Measurements from ENCODE around the gene NFASC.

NFASC gene

DNA sequence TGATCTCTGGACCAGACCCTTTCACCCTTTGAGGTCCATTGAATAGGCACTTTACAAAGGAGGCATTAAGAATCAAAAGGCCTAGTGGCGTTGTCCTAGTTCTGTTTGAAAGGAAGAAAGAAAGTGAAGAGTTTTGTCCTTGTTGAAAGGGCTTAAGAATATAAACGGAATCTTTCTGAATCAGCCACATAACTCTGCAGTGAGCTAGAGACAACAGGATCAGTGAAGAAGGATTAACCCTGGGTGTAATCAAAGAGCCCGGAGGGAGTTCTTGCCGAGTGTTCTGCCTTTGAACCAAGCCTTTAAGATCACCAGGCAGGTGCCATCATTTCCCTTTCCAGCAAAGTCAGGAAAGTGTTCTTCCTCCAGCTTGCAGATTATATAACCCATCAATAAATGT, 117.5 kb downstream of the NFASC start:
- no peak for DNase-seq

DNA sequence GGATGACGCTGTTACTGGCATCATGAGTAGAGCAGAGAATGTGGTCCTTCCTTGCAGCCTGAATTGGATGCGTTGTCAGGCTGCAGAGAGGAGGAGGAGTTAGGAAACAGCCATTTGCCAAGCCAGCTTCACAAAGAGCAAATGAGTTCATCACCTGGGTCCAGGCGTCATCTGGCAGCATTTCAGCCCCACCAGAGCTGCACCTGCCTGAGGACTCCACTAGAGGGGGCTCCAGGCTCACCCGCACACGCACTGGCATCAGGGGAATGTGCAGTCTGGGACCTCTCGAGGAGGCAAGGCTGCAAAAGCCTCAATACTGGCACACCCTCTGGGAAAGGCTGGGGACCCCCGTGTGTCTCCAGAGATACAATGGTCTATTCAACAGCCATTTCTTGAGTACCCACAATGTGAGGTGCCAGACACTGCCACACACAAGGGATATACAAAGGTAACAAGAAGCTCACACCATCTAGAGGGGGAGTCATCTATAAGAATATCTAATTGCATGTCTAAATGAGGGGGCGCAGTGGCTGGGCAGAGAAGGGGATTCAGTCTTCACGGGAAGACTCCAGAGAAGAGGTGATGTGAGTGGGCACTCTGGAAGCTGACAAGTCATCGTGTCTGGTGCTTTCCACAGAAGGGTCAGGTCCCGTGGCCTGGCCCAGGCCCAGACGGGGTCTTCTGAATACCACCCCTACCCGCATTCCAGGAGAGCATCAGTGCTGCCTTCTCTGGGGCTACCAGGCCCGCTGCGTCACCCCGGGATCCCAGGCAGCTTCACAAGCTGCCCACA, 118.8 kb downstream of the NFASC start:
- DNase-seq: peak; percentile 82

DNA sequence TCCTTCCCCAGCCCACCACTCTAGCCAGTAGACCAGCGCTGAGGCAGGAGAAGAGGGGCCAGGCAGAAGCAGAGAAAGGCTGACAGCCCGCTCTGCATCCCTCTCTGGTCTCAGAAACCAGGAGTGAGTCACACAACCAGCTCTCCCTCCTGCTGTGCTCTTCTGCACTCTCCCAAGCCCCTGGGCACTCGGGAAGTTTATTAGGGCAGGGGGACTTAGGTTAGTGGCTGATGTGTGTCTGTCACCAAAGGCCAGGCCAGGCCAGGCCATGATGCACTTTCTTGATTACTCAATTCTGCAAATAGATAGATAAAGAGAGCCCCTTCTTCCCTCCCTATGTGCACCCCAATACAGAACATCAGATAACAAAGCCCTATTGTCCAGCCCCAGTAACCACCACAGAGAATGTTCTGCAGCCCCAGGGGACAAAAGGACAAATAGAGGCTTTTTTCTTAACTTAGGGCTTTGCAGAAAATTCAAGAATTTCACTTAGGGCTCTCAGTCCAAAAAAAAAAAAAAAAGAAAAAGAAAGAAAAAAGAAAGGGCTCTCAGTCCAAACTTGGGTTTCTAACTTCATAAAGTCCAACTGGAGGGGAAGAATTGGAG, 119.5 kb downstream of the NFASC start:
- DNase-seq: no peak

DNA sequence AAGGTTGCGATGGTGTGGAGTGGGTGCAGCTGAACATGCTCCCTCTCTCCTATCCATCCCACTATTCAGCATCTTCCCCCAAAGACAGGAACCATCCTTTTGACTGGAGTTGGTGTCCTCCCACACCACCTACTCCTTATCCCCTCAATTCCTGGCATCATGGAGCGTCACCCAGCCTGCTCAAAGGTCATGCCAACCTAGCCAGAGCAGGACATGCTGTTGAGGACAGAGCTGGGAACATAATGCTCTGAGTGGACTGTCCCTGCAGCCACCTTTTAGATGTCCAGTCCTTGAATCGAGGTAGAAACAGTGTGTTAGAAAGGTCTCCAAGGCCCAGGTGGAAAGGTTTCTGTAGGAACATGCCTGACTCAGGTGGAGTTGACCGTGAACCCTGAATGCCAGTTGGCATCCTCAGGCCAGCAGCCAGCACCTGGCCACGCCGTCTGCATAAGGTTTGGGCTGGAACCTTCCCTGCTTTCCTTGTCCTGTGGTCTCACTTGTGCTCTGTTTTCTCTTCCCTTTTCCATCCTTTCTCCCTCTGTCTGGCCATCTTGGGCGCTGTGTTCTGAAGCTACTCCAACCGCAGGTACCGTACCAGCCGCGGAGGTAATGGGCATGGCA, 120.2 kb downstream of the NFASC start:
- no peak for DNase-seq

DNA sequence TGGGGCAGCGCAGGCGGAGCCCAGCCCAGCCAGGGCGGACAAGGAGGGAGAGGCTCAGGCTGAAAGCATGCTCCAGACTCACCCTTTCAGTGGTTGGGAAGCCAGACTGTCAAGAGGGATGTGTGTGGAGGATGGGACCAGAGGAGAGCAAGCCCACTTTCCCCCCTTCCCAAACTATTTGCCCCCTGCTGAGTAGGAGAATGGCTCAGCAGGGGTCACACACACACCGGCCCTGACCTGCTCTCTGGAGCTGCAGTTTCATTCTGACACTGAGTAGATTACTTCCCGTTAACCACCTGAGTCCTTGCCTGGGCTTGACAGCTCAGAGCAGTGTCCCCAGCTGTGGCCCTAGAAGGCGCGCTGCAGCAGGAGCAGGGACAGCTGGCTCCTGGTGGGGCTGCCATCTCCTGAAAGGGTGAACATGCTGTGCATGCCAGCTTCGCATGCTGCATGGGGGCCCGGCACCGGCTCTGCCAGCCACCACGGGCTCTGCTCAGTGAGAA, 120.7 kb downstream of the NFASC start:
- DNase-seq: no peak

DNA sequence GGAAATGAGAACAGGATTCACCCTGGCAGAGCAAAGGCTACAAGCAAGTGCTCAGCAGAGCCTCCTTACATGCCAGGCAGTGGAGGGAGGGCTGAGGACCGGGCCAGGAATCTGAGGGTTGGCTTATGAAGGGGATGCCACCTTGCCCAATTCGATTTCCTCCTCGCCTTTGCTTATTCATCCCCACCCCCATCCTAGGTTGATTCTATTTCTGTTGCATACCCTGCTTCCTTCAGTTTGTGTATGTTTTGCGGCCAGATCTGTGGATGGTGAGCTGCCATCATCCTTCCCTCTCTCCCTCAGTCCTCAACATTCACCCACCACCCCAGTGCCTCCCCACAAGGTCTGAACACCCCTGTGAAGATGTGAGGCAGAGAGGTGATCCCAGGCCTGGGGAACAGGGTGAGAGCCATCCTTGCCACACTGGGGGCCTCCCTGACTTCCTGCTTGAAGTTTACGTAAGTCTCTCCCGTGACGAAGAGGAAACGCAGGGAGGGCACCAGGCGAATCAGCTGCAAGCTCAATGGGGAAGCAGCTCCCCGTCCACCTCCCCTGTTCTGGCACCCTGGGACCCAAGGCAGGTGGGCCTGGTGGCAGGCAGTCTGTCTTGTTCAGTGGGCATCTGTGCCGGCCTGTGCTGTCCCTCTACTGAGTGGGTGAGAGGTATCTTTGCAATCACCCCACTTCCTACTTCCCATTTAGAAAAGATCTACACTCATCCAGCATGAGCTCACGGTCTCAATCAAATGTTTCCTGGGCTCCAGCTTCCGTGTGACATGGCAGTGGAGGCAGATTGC, 121.7 kb downstream of the NFASC start:
- no peak for DNase-seq

DNA sequence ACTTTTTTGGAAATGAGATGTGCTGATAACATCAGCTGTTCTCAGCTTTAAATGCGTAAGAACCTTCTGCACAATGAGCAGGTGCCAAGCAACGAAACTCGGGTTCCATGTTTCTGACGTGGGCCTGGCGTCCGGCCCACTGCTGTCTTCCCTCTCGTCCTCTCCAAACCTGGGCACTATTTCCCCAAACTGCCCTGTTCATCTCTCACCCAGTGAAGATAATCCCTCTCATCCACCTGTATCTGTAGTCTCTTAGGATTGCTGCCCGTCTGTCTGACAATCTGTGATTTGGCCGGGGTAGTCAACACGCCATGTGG, 122.3 kb downstream of the NFASC start:
- DNase-seq: no peak

DNA sequence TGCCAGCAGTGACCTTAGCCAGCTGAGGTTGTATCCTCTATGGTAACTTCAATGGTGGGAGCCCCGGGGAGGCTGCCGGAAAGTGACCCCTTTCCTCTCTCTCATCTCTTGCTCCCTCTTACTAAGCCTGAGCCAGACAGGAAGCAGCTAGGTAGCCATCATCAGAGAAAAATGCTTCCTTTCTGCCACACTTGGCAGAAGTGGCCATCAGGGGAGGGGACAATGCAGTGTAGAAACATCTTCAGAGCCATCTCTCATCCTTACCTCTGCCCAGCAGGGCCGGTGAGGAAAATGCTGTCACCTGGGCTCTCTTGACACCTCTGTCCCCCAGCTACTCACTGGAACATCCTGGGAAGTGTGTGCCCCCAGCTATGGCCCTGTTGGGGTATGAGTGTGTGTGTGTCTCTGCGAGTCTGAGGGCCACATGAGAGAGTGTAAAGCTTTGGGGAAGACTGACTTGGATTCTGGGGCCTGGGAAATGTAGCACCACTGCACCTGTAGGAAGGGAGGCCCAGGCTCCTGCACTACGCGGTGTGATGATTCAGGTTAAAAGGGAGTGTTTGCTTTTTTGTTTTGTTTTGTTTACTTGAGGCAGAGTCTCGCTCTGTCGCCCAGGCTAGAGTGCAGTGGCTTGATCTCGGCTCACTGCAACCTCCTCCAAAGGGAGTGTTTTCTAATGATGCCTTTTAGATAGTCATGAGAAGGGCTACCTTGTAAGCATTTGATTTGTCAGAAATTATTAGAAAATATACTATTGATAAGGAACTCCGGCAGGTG, 123.6 kb downstream of the NFASC start:
- DNase-seq: no peak

DNA sequence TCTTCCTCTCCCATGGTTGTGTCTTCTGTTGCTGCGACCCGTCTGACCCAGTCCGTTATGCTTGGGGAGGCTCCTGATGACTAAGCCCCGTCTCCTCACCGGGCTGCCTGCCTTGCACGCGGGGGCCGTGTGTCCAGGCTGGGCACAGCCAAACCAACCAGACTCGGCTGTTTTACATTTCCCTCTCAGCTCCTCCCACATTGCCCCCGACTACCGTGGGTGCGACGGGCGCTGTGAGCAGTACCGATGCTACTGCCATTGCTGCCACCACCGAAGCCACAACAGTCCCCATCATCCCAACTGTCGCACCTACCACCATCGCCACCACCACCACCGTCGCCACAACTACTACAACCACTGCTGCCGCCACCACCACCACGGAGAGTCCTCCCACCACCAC, 126.3 kb downstream of the NFASC start:
- DNase-seq: no peak

DNA sequence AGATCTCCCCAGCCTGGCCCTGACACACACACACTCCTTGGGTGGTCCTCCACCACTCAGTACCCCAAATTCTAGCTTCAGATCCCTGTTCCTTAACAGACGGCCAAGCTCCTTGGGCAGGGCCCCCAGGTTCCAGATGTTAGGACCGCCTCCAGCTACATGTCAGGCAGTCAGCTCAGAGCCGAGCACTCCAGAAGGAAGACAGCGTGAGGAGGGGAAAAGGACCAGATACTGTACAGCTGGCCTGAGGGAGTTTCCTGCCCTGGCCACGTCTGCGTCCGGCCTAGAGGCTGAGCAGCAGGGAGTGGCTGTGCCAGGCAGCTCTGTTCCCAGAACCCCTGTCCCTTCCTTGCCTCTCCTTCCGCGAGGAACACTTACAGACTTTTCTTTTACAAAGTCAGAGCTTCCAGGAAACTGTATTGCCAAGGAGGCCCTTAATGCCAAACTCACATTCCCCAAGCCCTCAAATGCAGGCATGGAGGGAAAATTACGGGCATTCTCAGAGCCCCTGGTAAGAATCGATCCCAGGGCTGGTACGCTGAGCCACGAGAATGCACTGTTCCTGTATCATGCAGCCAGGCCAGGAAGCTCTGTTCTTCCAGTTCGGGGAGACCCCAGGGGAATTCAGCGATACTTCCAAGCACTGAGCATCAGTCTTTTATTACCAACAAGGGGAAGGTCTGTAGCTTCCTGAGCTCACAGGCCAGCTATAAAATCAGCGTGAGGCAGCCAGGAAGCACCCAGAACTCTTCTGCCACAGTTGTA, 127.1 kb downstream of the NFASC start:
- no peak for DNase-seq

DNA sequence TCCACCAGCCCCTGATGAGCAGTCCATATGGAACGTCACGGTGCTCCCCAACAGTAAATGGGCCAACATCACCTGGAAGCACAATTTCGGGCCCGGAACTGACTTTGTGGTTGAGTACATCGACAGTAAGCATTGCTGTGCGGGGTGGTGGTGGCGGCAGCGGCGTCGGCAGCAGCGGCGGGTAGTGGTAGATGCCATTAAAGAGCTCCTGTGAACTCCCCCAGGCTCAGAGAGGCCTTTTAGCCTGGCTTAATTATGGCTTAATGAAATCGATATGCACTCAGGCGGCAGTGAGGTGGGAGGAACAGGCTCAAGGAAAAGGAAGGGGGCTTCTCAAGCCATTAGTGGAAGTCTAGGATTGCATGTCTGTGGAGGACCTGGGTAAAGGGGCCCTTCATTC, 130.5 kb downstream of the NFASC start:
- DNase-seq: no peak

DNA sequence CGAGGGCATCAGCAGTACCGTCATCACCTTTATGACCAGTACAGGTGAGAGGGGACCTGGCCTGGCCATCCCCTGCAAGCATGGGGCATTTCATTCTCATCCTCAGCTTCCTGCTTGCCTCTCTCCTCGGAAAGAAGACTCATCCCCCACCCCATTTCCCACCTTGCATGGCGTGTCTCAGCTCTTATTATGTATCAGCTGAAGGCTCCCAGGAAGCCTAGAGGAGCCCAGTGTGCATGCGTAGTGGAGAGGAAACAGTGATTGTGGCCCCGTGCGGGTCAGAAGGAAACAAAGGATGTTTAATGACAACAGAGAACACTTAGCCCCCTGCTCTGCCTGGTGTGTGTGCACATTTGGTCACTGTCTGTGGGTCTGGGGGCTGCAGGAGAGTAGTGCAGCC, 132.0 kb downstream of the NFASC start:
- DNase-seq: no peak

DNA sequence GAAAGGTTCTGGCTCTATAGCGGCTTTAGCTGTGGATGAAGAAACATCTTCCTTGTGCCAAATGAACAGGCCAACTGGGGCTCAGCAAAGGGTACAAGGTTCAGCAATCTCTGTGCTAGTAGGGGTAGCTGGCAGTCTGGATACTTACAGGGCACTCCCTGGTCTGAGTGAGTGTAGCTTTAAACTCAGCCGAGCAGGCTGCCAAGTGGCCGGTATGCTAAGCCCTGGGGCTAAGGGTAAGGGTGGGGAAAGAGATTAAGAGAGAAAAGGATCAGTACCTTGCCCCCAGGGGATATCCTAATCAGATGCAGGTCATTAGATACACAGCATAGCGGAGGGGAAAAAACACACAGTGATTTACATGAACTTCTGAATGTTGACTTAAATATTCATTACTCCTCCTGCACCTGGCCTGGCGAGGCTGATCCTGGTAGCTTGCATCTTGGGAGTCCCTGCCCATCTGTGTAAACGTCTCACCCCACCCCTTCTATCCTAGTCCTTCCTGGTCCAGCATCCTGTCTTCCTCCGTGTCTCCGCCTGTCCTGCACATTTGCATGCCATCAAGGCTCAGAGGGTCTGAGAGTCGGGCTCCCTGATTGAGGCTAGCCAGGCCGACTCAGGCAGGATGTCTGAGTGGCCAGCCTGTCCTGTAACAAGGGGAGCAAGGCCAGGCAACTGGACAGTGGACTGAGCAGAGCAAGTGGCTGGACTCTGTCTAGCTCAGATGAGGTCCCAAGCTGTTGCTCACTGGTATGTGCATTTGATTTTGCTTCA, 132.9 kb downstream of the NFASC start:
- peak; percentile 62 for DNase-seq

DNA sequence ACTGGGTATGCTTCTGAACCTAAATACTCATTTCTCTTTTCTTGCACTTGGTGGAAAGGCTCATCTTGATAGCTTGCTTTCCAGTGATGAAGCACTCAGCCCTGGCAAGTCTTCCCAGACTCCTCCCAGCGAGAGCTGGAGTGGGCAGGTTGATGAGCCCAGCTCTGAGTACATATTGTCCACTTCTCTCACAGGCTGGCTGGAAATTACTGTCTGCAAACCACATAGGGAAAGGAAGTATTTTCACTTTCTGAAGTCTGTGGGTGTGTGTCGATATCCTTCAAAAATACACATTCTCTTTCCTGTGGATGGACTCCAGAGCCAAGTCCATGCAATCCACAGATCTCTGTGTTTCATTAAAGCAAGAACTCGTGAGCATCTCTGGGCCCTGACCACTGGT, 133.7 kb downstream of the NFASC start:
- no peak for DNase-seq

DNA sequence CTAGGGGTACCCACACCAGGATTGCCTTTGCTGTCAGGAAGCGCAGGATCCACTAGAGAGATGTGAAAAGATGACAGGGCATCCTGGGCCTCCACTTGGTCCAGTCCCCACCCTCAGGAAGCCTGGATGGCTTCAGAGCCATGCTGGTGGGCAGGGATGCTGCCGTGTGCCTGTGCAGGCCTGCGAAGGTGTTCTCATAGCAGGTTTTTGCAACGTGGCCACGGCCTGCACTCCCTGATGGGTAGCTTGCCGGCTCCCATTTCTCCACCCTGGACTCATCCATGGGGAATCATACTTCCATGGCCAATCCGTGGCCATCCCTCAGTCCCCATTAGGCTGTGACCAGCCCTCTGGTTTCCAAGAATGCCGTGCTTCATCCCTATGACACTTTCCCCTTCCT, 138.2 kb downstream of the NFASC start:
- DNase-seq: no peak

DNA sequence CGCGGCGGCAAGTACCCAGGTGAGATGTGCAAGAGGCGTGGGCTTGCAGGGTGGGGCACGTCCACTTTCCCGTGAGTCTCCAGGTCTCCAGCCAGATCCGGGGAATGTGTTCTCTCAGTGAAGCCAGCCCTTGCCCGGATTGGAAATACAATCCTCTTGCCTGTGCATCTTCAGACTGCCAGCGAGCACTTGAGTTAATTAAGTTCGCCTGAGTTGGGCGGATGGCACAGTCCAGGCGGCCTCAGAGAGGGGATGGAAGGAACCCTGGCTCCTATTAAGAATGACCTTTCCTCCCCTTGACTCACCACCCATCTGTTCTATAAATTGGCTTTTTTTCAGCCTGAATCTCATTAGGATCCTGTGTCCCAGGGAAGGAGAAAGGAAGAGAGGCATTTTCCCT, 139.0 kb downstream of the NFASC start:
- no peak for DNase-seq

DNA sequence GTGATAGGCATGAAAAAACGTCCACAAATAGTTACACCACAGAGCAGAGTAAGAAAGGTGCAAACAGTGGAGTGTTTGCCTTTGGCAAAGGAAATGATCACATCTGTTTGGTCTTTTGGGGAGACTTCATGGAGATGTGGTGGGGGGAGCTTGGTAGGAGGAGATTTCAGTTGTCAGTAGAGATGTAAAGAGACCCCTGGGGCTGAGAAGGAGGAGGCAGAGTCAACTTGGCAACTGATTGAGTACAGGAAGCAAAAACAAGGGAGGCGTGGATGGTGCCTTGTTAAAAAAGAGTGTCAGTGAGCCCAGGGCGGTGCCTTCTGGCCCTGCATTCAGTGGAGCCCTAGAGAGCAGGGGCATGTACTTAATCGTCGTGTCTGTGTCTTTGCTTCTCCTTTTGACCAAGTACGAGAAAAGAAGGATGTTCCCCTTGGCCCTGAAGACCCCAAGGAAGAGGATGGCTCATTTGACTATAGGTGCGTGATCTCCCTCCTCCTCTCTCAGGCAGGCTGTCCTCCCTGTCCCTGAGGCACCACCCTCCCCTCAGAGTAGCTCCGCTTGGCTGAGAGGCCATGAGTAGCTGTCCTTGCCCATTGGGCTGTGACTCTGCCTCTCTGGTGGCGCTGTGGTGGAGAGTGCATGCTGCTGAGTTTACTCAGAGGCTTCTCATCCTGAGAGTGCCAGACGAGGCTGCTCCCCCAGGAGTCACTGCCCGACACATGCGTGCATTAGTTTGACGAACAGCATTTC, 141.9 kb downstream of the NFASC start:
- DNase-seq: peak; percentile 36

DNA sequence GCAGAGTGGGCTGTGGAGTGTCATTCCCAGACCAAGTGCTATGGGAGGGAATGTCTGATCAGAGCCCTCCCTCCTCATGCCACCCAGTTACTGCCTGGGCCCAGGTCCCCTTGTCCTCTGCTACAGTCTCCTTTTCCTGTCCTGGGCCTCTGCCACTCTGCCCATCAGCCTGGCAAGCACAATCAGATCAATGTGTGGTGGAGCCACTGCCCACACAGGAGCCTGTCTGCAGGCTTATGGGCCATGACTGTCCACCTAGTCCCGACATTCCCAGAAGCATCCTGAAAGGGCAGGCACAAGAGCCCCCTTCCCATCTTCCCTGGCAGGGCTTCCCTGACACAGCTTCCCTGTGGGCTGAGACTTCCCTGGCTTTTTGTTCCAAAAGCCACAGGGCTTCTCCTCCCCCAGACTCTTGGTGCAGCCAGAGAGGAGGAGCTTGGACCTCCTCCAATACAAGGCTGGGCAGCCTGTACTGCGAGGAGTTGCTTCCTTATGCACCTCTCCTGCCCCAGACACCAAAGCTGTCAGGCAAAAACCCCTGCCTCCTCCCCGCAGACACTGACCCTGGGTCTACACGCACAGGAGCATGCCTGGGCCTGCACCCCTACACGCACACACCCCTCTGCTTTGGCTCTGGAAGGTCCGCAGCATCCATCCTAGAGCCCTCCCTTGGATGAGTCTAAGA, 143.2 kb downstream of the NFASC start:
- peak; percentile 60 for DNase-seq

DNA sequence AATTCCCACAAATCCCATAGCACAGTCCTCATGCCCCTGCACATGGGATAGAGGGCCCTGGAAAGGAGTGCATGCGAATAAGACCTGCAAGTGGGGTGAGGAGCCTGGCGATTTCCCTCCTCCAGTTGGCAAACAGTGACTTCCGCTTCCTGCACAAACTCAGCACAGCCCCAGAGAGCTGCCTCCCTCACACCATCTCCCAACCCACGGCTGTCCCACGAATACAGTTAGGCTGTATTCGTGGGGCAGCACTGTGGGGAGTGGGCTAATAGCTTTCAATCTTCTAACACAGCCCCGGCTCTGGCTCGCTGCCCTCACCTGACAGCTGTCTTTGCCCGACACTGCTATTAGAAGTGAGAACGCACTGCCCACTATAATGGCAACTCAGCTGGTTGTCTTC, 144.1 kb downstream of the NFASC start:
- no peak for DNase-seq

DNA sequence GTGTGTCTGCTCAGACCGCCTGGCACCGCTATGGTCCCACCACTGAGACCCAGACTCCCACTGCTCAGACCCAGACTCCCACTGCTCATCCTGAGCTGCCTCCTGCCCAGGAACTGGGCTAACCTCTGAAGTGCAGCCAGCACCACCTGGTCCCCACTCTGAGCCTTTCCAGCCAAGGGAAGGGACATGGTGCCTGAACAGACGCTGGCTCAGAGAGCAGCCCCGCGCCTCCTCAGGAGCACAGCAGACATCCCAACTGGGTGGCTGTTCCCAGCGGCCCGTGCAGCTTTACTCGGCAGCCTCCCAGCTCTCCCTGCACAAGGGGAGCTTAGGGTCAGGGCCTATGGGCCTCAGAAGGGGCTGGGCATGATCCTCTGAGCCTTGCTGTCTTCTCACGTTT, 144.6 kb downstream of the NFASC start:
- no peak for DNase-seq
